ENCODE measurements around the gene GIGYF1. TPM values are rescaled to one million over a fixed set of nuclear protein-coding genes. Genes with fewer than 3 reads are reported as not detected.

GIGYF1 gene
- total RNA-seq, 2 donors from 2014 or later = 37.0 to 82.2 TPM

GRCh38 chr7:100685049-100685605 lies 8.9 kb downstream of the GIGYF1 start:
- intact Hi-C loops (cut with DNase I) = no loop called here
- H3K27me3 ChIP-seq (replicated peaks; ENCODE audit: insufficient read depth) = no peaks in the 10 kb centered on the region

GRCh38 chr7:100684534-100685042 lies 9.5 kb downstream of the GIGYF1 start:
- no peaks in the 10 kb centered on the region for H3K9me3 ChIP-seq
- H3K4me1 ChIP-seq (replicated peaks) = peaks cover 3% of the 10 kb centered on the region
- H3K4me3 ChIP-seq = no peak overlapping the region
- peaks cover 29 to 70% of the 10 kb centered on the region in 2 donors for H3K36me3 ChIP-seq
- H3K27ac ChIP-seq = no peak overlapping the region
- TF ChIP-seq CTCF (IDR thresholded peaks at IDR 0.05) = no peak
- TF ChIP-seq POLR2A (IDR thresholded peaks at IDR 0.05) = no peak
- WGBS = 90% methylated on average over 14 of the region's 16 CpGs
- DNase-seq (ENCODE audit: low spot score) = no peak
- intact Hi-C loops (cut with DNase I) = no loop called here
- no peaks in the 10 kb centered on the region for H3K27me3 ChIP-seq (replicated peaks; ENCODE audit: insufficient read depth)

More at GRCh38 chr7:100685049-100685605, 8.9 kb downstream of the GIGYF1 start:
- no peak overlapping the region for H3K4me3 ChIP-seq
- peaks cover 29 to 70% of the 10 kb centered on the region in 2 donors for H3K36me3 ChIP-seq
- TF ChIP-seq POLR2AphosphoS5 (IDR thresholded peaks at IDR 0.05) = no peak
- TF ChIP-seq CTCF (IDR thresholded peaks at IDR 0.05) = no peak
- TF ChIP-seq POLR2A (IDR thresholded peaks at IDR 0.05) = no peak
- H3K4me1 ChIP-seq (replicated peaks) = no peaks in the 10 kb centered on the region
- no peak overlapping the region for H3K27ac ChIP-seq
- WGBS = 88% methylated on average over 18 of the region's 18 CpGs
- no peak for DNase-seq (ENCODE audit: low spot score)
- no peaks in the 10 kb centered on the region for H3K9me3 ChIP-seq

GRCh38 chr7:100683659-100684533 lies 10.2 kb downstream of the GIGYF1 start:
- Histone ChIP-seq H3K36me3 (peaks cover 29 to 70% of the 10 kb centered on the region in 2 donors), H3K4me3 (no peak overlapping the region), H3K4me1 (replicated peaks) (peaks cover 9% of the 10 kb centered on the region), H3K27me3 (replicated peaks; ENCODE audit: insufficient read depth) (no peaks in the 10 kb centered on the region), H3K27ac (no peak overlapping the region), H3K9me3 (no peaks in the 10 kb centered on the region)
- DNase-seq (ENCODE audit: low spot score) = no peak
- TF ChIP-seq POLR2A (IDR thresholded peaks at IDR 0.05) (no peak), CTCF (IDR thresholded peaks at IDR 0.05) (no peak), POLR2AphosphoS5 (IDR thresholded peaks at IDR 0.05) (no peak)
- WGBS = 93% methylated on average over 36 of the region's 37 CpGs
- intact Hi-C loops (cut with DNase I) = no loop called here

- TF ChIP-seq POLR2AphosphoS5 (IDR thresholded peaks at IDR 0.05) (no peak), POLR2A (IDR thresholded peaks at IDR 0.05) (no peak), CTCF (IDR thresholded peaks at IDR 0.05) (no peak)
- Histone ChIP-seq H3K4me3 (no peak overlapping the region), H3K9me3 (no peaks in the 10 kb centered on the region), H3K27ac (no peak overlapping the region), H3K36me3 (peaks cover 25 to 63% of the 10 kb centered on the region in 2 donors), H3K27me3 (replicated peaks; ENCODE audit: insufficient read depth) (no peaks in the 10 kb centered on the region), H3K4me1 (replicated peaks) (peaks cover 16% of the 10 kb centered on the region)
- intact Hi-C loops (cut with DNase I) = no loop called here
- 82% methylated on average over 24 of the region's 28 CpGs for WGBS
- DNase-seq (ENCODE audit: low spot score) = no peak
These were observed 10.9 kb downstream of the GIGYF1 start for GRCh38 chr7:100682991-100683658.
